Ecto neural progenitor cell (in vitro differentiated cells): ENCODE data around the gene SSTR5.

Experiments used
- DNase-seq: peaks from one replicate; pipeline ENCODE4 v3.0.0-alpha.2; 2018; ENCODE audit warnings: low spot score

Gene SSTR5

GRCh38 chr16:1124795-1125194, 52.2 kb downstream of the SSTR5 start:
- DNase-seq = no peak

GRCh38 chr16:1125471-1125870, 52.9 kb downstream of the SSTR5 start:
- DNase-seq = no peak

GRCh38 chr16:1126044-1126443, 53.5 kb downstream of the SSTR5 start:
- DNase-seq = no peak

- DNase-seq = no peak
Observed at GRCh38 chr16:1126586-1126985, 54.0 kb downstream of the SSTR5 start.

GRCh38 chr16:1127101-1127500, 54.6 kb downstream of the SSTR5 start:
- DNase-seq = no peak

- no peak for DNase-seq
Observed at GRCh38 chr16:1127971-1128715, 55.6 kb downstream of the SSTR5 start.

GRCh38 chr16:1129106-1129960, 56.8 kb downstream of the SSTR5 start:
- DNase-seq = no peak

- no peak for DNase-seq
Observed at GRCh38 chr16:1130382-1130781, 57.8 kb downstream of the SSTR5 start.
